ENCODE data around the gene SPAG6.

The SPAG6 gene

DNA sequence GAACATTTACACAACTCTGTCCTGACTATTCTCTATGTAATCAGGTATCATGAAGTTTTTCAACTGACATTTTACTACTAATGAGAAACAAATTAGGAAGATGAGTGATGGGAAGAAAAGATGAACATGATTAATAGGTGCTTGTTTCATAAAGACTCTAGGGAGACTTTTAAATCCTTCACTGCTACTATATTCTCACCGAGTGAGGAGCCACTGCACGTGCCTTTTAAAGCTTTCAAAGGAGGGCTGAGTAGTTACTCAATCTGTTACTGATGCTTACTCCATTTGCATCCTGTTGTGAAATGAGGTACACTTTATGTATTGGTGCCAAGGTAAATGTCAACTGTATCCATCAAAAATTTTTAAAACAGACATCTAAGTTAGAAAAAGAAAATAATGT, 30.4 kb upstream of the SPAG6 start:
- no peak for ATAC-seq
- no peak for TF ChIP-seq ZC3H10 (CRISPR knock-in tag; IDR thresholded peaks at IDR 0.05)
- TF ChIP-seq ZFP3 (CRISPR knock-in tag; IDR thresholded peaks at IDR 0.05), result no peak
- TF ChIP-seq ZNF8 (CRISPR knock-in tag; IDR thresholded peaks at IDR 0.05), result no peak
- TF ChIP-seq, protein P1, sequence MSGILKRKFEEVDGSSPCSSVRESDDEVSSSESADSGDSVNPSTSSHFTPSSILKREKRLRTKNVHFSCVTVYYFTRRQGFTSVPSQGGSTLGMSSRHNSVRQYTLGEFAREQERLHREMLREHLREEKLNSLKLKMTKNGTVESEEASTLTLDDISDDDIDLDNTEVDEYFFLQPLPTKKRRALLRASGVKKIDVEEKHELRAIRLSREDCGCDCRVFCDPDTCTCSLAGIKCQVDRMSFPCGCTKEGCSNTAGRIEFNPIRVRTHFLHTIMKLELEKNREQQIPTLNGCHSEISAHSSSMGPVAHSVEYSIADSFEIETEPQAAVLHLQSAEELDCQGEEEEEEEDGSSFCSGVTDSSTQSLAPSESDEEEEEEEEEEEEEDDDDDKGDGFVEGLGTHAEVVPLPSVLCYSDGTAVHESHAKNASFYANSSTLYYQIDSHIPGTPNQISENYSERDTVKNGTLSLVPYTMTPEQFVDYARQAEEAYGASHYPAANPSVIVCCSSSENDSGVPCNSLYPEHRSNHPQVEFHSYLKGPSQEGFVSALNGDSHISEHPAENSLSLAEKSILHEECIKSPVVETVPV (CRISPR knock-in tag; IDR thresholded peaks at IDR 0.05), result no peak

DNA sequence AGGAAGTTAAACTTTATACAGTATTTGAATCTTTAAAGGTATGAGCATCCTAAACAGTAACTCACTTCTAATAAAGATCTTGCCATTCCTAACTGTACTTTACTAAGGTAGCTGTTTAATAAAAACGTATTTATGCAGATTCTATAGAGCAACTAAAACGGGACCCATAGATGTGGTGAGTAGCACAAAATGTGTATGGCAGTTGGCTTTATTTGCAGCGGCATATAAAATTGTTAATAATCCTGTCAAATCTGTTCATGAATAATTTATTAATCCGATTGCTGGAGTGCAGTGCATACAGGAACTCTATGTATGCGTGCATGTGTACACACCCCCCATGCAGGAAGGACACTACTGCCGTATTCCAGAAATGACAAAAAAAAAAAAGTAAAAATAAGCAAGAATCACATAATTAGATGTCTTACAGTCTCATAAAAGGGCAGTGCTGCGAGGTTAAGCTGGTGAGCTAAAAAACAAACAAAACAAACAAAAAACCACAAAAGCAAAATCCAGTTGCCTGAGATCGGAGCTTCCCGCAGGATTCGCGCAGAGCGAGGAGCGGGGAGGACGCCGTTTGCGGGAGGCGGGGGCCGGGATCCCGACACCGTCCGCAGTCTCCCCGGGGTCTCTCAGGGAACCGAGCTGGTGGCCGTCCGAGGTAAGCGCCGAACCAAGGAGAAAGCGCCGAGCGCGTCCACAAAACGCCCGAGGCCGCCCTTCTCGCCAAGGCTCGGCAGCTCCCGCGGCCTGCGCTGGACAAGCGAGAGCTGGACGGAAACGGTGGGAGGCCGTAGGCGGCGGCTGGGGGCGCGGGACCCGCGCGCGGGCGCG, 29.6 kb upstream of the SPAG6 start:
- TF ChIP-seq ZNF8 (CRISPR knock-in tag; IDR thresholded peaks at IDR 0.05) (no peak), ZNF70 (CRISPR knock-in tag; IDR thresholded peaks at IDR 0.05) (peak; percentile 90)
- ATAC-seq, result peak; percentile 5; the same call in 2 of the 3 replicates

DNA sequence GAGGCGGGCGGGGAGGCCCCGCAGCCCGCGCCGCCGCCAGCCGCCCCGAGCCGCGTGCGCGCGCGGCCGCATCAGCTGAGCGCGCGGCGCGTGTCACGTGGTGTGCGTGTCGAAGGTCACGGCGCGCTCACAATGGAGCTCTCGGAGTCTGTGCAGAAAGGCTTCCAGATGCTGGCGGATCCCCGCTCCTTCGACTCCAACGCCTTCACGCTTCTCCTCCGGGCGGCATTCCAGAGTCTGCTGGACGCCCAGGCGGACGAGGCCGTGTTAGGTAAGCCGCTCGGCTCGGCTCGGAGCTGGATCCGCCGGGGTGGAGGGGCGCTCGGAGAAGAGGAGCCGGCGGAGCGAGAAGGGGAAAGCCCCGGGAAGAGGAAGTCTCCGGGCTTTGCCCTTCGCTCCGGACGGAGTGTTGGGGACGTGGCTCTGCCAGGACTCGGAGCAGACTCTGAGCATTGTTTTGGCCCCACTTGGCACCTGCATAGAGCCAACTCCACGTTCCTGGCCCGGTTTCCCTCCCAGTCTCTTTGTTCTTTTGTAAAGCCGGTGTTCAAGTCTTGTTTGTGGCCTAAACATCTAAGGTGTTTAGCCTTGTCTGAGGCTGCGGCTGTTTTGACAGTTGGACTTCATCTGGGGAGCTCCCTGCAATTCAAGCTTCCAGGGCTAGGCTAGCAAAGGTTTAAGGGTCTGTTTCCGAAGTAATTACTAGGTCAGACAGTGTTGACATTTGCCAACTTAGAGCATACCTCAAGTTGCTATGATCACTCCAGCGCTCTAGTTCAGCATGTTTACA, 28.8 kb upstream of the SPAG6 start, which contains the start of gene COMMD3:
Gene COMMD3, plus strand, starts transcription at position 103 of the 790 bp plus-strand sequence. Its CDS starts 30 bp downstream, at position 133.
- TF ChIP-seq, protein P2, sequence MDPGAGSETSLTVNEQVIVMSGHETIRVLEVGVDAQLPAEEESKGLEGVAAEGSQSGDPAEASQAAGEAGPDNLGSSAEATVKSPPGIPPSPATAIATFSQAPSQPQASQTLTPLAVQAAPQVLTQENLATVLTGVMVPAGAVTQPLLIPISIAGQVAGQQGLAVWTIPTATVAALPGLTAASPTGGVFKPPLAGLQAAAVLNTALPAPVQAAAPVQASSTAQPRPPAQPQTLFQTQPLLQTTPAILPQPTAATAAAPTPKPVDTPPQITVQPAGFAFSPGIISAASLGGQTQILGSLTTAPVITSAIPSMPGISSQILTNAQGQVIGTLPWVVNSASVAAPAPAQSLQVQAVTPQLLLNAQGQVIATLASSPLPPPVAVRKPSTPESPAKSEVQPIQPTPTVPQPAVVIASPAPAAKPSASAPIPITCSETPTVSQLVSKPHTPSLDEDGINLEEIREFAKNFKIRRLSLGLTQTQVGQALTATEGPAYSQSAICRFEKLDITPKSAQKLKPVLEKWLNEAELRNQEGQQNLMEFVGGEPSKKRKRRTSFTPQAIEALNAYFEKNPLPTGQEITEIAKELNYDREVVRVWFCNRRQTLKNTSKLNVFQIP (CRISPR knock-in tag; IDR thresholded peaks at IDR 0.05; ENCODE audit: borderline replicate concordance, low read depth), result no peak
- peak; percentile 57; the same call in 1 of the 2 replicates for TF ChIP-seq GLIS3 (CRISPR knock-in tag; IDR thresholded peaks at IDR 0.05)
- TF ChIP-seq, protein P3, sequence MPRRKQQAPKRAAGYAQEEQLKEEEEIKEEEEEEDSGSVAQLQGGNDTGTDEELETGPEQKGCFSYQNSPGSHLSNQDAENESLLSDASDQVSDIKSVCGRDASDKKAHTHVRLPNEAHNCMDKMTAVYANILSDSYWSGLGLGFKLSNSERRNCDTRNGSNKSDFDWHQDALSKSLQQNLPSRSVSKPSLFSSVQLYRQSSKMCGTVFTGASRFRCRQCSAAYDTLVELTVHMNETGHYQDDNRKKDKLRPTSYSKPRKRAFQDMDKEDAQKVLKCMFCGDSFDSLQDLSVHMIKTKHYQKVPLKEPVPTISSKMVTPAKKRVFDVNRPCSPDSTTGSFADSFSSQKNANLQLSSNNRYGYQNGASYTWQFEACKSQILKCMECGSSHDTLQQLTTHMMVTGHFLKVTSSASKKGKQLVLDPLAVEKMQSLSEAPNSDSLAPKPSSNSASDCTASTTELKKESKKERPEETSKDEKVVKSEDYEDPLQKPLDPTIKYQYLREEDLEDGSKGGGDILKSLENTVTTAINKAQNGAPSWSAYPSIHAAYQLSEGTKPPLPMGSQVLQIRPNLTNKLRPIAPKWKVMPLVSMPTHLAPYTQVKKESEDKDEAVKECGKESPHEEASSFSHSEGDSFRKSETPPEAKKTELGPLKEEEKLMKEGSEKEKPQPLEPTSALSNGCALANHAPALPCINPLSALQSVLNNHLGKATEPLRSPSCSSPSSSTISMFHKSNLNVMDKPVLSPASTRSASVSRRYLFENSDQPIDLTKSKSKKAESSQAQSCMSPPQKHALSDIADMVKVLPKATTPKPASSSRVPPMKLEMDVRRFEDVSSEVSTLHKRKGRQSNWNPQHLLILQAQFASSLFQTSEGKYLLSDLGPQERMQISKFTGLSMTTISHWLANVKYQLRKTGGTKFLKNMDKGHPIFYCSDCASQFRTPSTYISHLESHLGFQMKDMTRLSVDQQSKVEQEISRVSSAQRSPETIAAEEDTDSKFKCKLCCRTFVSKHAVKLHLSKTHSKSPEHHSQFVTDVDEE (CRISPR knock-in tag; IDR thresholded peaks at IDR 0.05), result 0 out of 2 replicates have a peak, but pooled peaks have one; percentile 36

DNA sequence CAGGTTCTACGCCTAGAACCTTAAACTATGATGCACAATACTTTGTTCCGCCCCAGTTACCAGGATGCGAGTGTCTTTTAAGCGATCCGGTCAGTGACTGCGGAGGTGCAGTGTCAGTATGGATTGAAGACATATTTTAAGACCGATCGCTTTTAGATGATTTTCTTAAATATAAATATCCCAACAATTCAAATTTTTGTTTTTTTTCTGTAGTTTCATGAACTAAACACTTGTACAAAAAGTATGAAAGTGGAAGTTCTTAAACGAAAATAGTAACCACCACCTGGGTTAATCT, 28.3 kb upstream of the SPAG6 start:
- peak; percentile 35 for ATAC-seq
- TF ChIP-seq ZNF565 (CRISPR knock-in tag; conservative IDR thresholded peaks at IDR 0.05; ENCODE audit: low read depth) (no peak), ZC3H10 (CRISPR knock-in tag; IDR thresholded peaks at IDR 0.05) (no peak), GLIS3 (CRISPR knock-in tag; IDR thresholded peaks at IDR 0.05) (no peak), OSR1 (CRISPR knock-in tag; IDR thresholded peaks at IDR 0.05) (no peak), TCF4 (CRISPR knock-in tag; IDR thresholded peaks at IDR 0.05; ENCODE audit: borderline replicate concordance) (no peak), TOX (CRISPR knock-in tag; IDR thresholded peaks at IDR 0.05; ENCODE audit: borderline replicate concordance) (no peak), CSDC2 (CRISPR knock-in tag; IDR thresholded peaks at IDR 0.05) (no peak), BACH2 (CRISPR knock-in tag; IDR thresholded peaks at IDR 0.05; ENCODE audit: borderline replicate concordance) (no peak), ESRRG (CRISPR knock-in tag; IDR thresholded peaks at IDR 0.05) (no peak), ZFP30 (CRISPR knock-in tag; IDR thresholded peaks at IDR 0.05) (no peak)

More for the DNA sequence above, 28.8 kb upstream of the SPAG6 start, which contains the start of gene COMMD3:
- peak; percentile 82 for ATAC-seq

DNA sequence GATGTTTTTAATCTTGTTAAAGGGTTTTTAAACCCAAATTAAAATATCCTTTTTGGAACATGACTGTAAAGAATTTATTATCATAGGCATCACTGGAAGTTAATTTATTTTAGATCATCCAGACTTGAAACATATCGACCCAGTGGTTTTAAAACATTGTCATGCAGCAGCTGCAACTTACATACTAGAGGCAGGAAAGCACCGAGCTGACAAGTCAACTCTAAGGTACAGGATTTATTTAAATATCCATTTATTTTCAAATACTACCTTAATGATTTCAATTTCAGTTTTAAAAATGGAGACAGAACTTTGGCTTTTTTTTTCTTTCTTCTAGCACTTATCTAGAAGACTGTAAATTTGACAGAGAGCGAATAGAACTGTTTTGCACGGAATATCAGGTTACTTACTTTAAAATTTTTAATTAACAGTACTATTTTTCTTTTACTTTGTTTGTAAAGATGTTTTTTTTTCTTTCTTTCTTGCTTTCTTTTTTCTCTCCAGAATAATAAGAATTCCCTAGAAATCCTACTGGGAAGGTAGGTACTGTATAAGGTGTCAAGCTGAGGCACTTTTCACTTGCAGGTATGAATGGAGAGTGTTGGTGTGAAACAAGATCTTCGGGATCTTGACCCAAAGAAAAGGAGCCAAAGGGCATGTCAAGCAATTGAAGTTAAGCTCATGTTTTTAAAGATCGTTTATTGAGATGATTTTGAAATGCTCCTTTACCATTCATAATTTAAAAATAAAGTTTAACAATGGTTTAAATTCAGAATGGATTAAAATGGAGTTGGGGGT, 27.3 kb upstream of the SPAG6 start:
- ATAC-seq, result no peak
- TF ChIP-seq ZNF565 (CRISPR knock-in tag; conservative IDR thresholded peaks at IDR 0.05; ENCODE audit: low read depth), result no peak

All from SK-N-SH treated with all-trans-retinoic acid at 6 μM for 48 hours (cell line).